Kidney (tissue), 14 donors: Measurements from ENCODE around the gene NEK6. TPM values are rescaled to one million over a fixed set of nuclear protein-coding genes. Genes with fewer than 3 reads are reported as not detected.

Experiments
- DNase-seq, 5 donors: peaks; one replicate each; pipeline ENCODE4 v3.0.0-alpha.2; 2013 to 2020
- FAIRE-seq: peaks from 2 replicates; lab custom pipeline; 2012; peaks lifted over from hg19 to GRCh38; lab: Jason Lieb, UNC
- H3K27ac ChIP-seq, 2 donors: one replicate each; pipeline ENCODE4 v1.7.0; 2013; ENCODE audit warnings: low read depth in 2 of 2, low read length in 2 of 2, inconsistent platforms in 1 of 2
- H3K27me3 ChIP-seq: one replicate; pipeline ENCODE4 v1.7.1; 2013; ENCODE audit warnings: low read length, inconsistent platforms; ENCODE audit not compliant: control insufficient read depth, insufficient read depth
- H3K36me3 ChIP-seq, 3 donors: one replicate each; pipeline versions ENCODE4 v1.7.0 to v1.7.1; 2013; ENCODE audit warnings: low read length in 3 of 3, control low read depth in 1 of 3, inconsistent platforms in 1 of 3; ENCODE audit not compliant: insufficient read depth in 3 of 3, control insufficient read depth in 2 of 3
- H3K4me1 ChIP-seq, 3 donors: one replicate each; pipeline versions ENCODE4 v1.7.0 to v1.7.1; 2013; ENCODE audit warnings: low read length in 3 of 3, inconsistent platforms in 1 of 3, low read depth in 1 of 3; ENCODE audit not compliant: control insufficient read depth in 2 of 3, insufficient read depth in 2 of 3
- H3K4me3 ChIP-seq, 3 donors: one replicate each; pipeline versions ENCODE4 v1.7.0 to v1.8.1; 2013; ENCODE audit warnings: low read length in 3 of 3, control low read depth in 1 of 3, inconsistent platforms in 1 of 3
- H3K9ac ChIP-seq, 3 donors: one replicate each; pipeline versions ENCODE4 v1.7.0 to v1.7.1; 2013; ENCODE audit warnings: low read length in 3 of 3, control low read depth in 1 of 3, inconsistent platforms in 1 of 3
- H3K9me3 ChIP-seq, 3 donors: one replicate each; pipeline versions ENCODE4 v1.7.0 to v1.7.1; 2013; ENCODE audit warnings: low read length in 3 of 3, control low read depth in 1 of 3, inconsistent platforms in 1 of 3; ENCODE audit not compliant: control insufficient read depth in 2 of 3, insufficient read depth in 1 of 3
- CTCF ChIP-seq: IDR thresholded peaks from 3 replicates; pipeline ENCODE4 v1.5.1; 2012; ENCODE audit warnings: mild to moderate bottlenecking, moderate library complexity, borderline replicate concordance; ENCODE audit not compliant: insufficient read depth; ENCODE audit errors: extremely low read depth
- intact Hi-C: fragments of 100-400 bp; cut with DNase I; formaldehyde crosslinking; loops from one replicate; pipeline ENCODE4 v1.11.1; 2022
- polyA plus RNA-seq: library from polyadenylated mRNA; stranded (reverse); fragments of 350-450 nt; fragmentation: Illumina TruSeq; extraction: RNeasy Lipid Tissue Mini Kit (QIAGEN cat#74804); gene quantifications from one replicate; pipeline ENCODE4 v1.2.3, GENCODE V29; 2014; ENCODE audit warnings: low read depth, low replicate concordance; ENCODE audit not compliant: insufficient read depth
- total RNA-seq: library from RNA; stranded (reverse); fragmentation: NEBNext Ultra II Directional; extraction: Animal tissue kit (Norgen Biotek cat#: 25700); gene quantifications from one replicate; pipeline ENCODE4 v1.2.1, GENCODE V29; 2021
- donor health status: control.
- donor health status: control.
- donor health status: control.
- donor health status: control.
- donor health status: control.
- donor health status: DM: yes; HTN: yes; CAD: no.
- donor health status: Normal renal cell carcinoma (clear cell type).

NEK6 gene
- total and polyA plus RNA-seq, 2 donors from 2014 or later: 14.9 to 82.1 TPM

- H3K4me1 ChIP-seq: peaks cover 0 to 49% (median 20%) of the 10 kb centered on the region in 3 donors
- TF ChIP-seq CTCF: no peak
- DNase-seq (peak in 1 of 5 donors; percentile 32), FAIRE-seq (no peak)
- H3K4me3 ChIP-seq: no peak overlapping the region
- no peak overlapping the region for H3K9ac ChIP-seq
- H3K9me3 ChIP-seq: no peaks in the 10 kb centered on the region
- no peak overlapping the region for H3K27ac ChIP-seq
- H3K36me3 ChIP-seq: no peaks in the 10 kb centered on the region
- no peaks in the 10 kb centered on the region for H3K27me3 ChIP-seq
- intact Hi-C loops: no loop called here
These were observed 38.3 kb downstream of the NEK6 start for GRCh38 chr9:124296094-124296493.

GRCh38 chr9:124296796-124297550 is 39.2 kb downstream of the NEK6 start:
- Histone ChIP-seq H3K9me3 (no peaks in the 10 kb centered on the region), H3K4me3 (no peak overlapping the region), H3K9ac (no peak overlapping the region), H3K36me3 (peaks cover 0 to under 1% (median 0%) of the 10 kb centered on the region in 3 donors), H3K27me3 (no peaks in the 10 kb centered on the region), H3K27ac (peak overlapping the region; percentile 23 to 41), H3K4me1 (peaks cover 0 to 43% (median 18%) of the 10 kb centered on the region in 3 donors)
- DNase-seq (no peak), FAIRE-seq (no peak)
- no peak for TF ChIP-seq CTCF
- intact Hi-C loops: no loop called here

GRCh38 chr9:124297551-124297901 is 39.8 kb downstream of the NEK6 start:
- peaks cover 0 to 38% (median 18%) of the 10 kb centered on the region in 3 donors for H3K4me1 ChIP-seq
- H3K27ac ChIP-seq: no peak overlapping the region
- H3K9ac ChIP-seq: no peak overlapping the region
- no peaks in the 10 kb centered on the region for H3K9me3 ChIP-seq
- no peak for TF ChIP-seq CTCF
- no peaks in the 10 kb centered on the region for H3K27me3 ChIP-seq
- FAIRE-seq (no peak), DNase-seq (peak in 4 of 5 donors; percentile 52 to 90 (median 69))
- intact Hi-C loops: no loop called here
- H3K4me3 ChIP-seq: no peak overlapping the region
- peaks cover 0 to 6% (median 0%) of the 10 kb centered on the region in 3 donors for H3K36me3 ChIP-seq
